ENCODE results near the gene HLA-E.
"Not testable (repeated sequence)": the region's sequence is repeated elsewhere in the genome, so short reads cannot be mapped to it uniquely, and the experiment has no call there.

Gene HLA-E

GRCh38 chr6:30508890-30509736, 19.8 kb downstream of the HLA-E start:
- DNase-seq: peak; percentile 95 to 96

DNA sequence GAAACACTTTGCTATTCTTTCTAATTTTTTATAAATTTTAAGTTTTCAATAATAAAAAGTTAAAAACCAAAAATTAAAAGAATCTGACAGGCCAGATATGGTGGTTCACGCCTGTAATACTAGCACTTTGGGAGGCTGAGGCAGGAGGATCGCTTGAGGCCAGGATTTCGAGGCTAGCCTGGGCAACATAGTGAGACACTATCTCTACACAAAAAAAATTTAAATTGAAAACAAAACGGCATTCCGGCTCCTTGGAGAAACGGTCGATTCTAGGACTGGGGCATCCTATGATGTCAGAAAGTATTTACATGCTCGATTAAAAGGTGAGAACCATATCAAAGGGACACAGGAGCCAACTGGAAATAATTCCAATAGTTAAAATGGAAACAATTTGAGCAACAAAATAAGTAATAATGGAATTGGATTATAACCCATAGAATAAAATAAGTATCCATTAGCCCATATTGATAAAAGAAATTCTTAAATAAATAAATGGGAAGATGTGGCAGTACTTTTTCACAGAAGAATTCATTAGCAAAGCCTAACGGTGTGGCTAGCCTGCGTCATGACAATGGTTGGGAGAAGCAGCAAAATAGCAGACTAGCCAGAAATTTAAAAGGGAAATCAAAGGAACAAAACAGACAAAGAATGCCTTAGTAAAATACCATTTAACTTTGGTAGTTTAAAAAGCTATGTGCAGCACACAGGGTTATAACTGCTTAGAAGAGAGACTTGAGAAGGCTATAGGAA, 21.3 kb downstream of the HLA-E start:
- no peak for DNase-seq

DNA sequence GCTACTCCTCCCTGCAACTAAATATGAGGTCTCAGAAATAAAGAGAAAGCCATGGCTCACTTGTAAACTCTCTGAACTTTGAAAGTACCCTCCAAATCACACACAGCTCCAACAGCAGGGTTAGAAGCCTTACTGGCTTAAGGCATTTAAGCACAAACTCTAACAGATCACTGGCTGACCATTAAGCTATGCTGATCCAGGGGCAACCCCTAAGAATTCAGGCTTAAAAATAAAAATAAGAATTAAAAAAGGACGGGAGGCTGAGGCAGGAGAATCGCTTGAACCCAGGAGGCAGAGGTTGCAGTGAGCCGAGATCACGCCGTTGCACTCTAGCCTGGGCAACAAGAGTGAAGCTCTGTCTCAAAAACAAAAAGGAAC, 21.8 kb downstream of the HLA-E start:
- DNase-seq: no peak

DNA sequence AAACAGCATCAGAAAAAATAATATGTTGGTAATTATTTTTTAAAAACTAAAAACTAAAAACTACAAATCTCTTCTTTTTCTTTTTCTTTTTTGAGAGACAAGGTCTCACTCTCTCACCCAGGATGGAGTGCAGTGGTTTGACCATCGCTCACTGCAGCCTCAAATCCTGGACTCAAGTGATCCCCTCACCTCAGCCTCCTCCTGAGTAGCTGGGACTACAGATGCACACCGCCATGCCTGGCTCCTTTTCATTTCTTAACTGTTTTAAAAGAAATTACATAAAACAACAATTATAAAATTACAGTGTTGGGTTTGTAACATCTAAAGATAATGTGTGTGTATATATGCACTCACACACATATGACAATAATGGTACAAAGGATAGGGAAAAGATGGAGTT, 24.1 kb downstream of the HLA-E start:
- no peak for DNase-seq

GRCh38 chr6:30515106-30515505, 25.8 kb downstream of the HLA-E start:
- peak in 1 of 2 experiments; percentile 31 for DNase-seq

DNA sequence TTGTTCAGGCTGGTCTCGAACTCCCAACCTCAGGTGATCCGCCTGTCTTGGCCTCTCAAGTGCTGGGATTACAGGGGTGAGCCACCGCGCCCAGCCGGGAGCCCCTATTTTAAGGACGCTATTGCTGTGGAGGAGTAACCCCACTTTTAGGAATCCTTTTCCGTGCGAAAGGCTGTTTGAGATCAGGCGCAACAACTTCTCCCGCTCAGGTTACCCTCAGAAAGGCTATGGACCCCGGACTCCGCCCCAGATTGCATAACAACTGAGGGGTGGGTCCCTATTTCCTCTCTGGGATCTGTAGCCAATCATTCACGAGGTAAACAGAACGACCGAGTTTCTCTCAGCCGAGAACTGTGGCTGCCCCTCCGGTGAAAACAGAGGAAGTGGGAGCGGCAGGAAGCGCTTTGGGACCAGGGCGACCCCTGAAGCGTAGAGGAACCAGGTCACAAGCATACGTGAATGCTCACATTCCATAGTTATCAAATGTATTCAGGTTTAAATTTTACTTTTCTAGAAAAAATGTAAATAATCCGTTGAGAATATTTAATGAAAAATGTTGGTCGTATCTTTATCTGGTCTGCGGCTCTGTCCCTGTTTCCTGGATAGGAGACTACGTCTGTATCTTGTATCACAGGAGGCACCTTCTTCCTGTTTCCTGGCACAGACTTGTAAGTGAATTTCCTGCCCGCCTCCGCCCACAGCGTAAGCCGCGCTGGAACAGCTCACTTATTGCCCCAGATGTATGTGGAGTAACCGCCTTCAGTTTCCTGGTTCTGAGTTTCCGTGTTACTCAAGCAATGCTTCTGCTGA, 26.8 kb downstream of the HLA-E start:
- peak; percentile 100 for DNase-seq

GRCh38 chr6:30516754-30517076, 27.4 kb downstream of the HLA-E start:
- not testable (repeated sequence) for DNase-seq

- not testable (repeated sequence) for DNase-seq
Measured at GRCh38 chr6:30517767-30518504, 28.6 kb downstream of the HLA-E start.

DNA sequence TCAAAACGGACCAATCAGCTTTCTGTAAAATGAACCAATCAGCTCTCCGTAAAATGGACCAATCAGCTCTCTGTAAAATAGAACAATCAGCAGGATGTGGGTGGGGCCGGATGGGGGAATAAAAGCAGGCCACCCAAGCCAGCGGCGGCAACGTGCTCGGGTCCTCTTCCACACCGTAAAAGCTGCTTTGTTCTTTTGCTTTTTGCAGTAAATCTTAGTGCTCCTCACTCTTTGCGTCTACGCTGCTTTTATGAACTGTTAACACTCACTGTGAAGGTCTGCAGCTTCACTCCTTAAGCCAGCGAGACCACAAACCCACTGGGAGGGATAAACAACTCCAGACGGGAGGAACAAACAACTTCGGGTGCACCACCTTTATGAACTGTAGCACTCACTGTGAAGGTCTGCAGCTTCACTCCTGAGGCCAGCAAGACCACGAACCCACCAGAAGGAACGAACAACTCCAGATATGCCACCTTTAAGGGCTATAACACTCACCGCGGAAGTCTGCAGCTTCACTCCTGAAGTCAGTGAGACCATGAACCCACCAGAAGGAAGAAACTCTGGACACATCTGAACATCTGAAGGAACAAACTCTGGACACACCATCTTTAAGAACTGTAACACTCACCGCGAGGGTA, 29.3 kb downstream of the HLA-E start:
- not testable (repeated sequence) for DNase-seq

GRCh38 chr6:30520522-30520921, 31.2 kb downstream of the HLA-E start:
- no peak for DNase-seq

DNA sequence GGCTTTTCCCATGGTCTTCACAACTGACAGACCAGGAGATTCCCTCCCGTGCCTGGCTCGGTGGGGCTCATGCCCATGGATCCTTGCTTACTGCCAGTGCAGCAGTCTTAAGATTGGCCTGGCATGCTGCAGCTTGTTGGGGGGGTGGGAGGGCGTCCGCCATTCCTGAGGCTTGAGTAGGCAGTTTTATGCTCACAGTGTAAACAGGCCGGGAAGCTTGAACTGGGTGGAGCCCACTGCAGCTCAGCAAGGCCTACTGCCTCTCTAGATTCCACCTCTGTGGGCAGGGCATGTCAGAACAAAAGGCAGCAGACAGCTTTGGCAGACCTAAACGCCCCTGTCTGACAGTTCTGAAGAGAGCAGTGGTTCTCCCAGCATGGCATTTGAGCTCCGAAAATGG, 31.8 kb downstream of the HLA-E start:
- not testable (repeated sequence) for DNase-seq

DNA sequence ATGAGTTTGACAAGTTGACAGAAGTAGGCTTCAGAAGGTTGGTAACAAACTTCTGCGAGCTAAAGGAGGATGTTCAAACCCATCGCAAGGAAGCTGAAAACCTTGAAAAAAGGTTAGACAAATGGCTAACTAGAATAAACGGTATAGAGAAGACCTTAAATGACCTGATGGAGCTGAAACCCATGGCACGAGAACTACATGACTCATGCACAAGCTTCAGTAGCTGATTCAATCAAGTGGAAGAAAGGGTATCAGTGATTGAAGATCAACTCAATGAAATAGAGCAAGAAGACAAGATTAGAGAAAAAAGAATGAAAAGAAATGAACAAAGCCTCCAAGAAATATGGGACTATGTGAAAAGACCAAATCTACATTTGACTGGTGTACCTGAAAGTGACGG, 32.6 kb downstream of the HLA-E start:
- not testable (repeated sequence) for DNase-seq

GRCh38 chr6:30526444-30526843, 37.1 kb downstream of the HLA-E start:
- not testable (repeated sequence) for DNase-seq

- DNase-seq: not testable (repeated sequence)
Measured at GRCh38 chr6:30529349-30529875, 40.1 kb downstream of the HLA-E start.

DNA sequence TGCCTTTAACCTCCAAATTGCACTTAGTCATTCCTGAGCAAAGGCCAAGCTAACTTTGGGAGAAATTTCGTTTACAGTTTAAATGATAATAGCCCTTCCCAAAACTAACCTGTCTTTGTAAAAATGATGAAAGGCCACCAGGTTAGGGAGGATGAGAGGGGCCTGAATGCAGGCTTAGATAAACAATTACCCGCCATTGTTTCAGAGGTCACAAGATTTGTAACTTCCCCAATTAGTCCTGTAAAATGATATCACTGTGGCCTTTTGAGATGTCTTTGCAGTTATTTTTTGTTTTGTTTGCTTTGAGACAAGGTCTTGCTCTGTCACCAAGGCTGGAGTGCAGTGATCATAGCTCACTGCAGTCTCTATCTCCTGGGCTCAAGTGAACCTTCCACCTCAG, 40.7 kb downstream of the HLA-E start:
- peak in 1 of 2 experiments; percentile 17 for DNase-seq

GRCh38 chr6:30533460-30534294, 44.4 kb downstream of the HLA-E start:
- no peak for DNase-seq

DNA sequence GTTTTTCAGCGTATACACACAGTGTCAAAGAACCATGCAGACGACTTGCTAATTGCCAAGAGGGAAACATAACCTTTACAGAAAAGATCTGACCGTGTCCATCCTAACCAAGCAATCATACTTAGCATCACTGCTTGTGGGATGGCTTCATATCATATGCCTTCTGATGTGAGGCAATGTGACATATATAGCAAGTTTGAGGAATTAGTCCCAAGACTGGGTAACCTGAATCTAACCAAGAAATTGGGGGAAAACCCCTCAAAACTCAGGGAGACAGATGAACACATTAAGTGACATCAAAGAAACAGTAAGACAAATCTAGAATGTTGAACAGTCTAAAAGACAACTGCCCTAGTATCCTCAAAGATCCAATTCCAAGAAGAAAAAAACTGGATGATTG, 48.6 kb downstream of the HLA-E start:
- DNase-seq: no peak

DNA sequence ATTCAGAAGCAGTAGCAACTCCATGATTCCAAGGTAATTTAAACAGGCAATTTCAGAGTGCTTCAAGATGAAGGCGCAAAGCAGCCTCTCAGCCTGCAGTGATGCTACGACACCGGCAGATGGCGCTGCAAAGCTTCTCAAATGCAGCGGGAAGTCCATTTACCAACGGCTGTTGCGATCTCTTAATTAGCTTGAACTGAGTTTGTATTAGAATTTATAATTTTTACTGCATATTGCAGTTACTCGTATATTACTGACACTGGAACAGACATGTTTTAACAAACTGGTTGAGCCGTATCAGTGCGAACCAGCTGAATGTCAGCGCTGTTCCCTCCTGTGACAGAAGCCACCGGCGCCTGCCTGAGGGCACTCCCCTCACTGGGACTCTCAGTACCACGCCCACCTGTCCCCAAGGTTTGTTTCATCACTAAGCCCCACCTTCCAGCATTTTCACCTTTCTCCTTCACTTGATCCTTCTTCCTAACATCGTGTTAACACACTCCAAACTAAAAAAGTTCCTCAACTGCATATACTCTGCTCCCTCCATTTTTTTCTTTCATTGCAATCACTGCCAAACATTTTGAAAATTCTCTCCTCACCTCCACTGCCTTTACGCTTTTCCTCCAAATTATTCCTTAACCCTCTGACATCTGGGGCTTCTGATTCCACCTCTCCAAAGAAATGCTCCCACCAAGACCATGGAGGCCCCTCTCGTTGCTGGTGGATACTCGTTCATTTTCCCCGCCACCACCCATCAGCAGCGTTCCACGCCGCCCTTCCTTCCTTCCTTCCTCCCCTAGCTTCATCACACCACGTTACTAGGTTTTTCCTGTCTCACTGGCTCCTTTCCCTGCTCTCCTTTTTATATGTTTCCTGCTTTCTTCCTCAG, 52.5 kb downstream of the HLA-E start:
- peak; percentile 69 to 83 for DNase-seq

DNA sequence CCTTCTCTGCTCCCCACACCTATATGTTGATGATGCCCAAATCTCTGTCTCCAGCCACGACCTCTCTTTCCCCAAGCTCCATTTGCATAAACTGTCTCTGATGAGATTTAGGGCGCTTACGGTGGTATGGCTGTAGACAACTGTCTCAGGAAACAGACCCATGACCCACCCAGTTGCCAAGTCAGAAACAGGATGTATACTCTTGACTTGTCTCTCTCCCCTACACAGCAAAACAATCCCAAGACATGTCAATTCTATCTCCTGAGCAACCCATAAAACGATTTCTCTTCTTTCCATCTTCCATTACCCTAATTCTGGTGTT, 53.1 kb downstream of the HLA-E start:
- no peak for DNase-seq

- DNase-seq: peak in 1 of 2 experiments; percentile 12
Measured at GRCh38 chr6:30542915-30543314, 53.6 kb downstream of the HLA-E start.

All from Kasumi-1 (cell line).